GM18870 (cell line): ENCODE data around the gene SORBS1.

Source experiments
- ATAC-seq: cut with Tn5 transposase; IDR thresholded peaks from one replicate; pipeline ENCODE4 v1.9.1; 2021; ENCODE audit warnings: moderate library complexity; ENCODE audit not compliant: unreplicated experiment

SORBS1 gene

DNA sequence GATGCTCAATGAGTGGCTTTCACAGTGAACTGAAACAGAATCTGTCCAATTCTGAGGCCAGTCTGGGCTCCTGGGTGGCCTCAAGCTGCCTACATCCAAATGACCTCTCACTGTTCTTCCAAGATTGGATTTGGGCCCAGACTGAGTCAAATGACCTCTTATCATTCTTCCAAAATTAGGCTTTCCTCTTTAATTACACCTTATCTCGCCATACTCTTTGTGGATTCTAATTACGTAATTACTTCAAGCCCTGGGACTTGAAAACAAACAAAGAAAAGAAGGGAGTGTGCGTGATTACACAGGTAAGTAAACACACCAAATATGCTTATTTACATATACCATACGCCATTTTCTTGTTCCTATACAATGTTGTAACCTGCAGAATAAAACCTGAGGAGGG, 18.8 kb downstream of the SORBS1 start:
- no peak for ATAC-seq

DNA sequence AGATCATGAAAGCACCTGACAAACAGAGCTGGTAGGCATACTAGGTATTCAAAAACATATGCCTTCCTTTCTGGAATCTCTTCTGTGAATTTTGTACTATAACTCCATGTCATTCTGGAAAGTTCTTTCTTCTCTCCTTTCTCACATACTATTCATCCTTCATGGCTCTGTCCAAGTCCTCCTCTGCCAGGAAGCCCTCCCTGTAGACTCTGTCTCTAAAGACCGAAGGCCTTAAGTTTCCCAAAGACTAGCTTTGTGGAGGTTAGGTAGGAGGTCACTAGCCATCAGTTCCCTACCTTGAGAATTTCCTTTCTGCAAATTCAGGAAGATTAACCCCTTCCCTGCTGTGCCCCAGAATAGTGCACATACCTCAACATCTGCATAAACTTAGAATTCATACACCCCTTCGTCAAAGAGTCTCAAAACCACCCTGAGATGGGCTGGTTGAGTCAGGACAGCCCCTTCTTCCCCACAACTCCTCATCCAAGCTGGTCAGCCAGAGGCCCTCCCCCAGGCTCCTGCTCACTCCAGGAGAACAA, 20.6 kb downstream of the SORBS1 start:
- no peak for ATAC-seq

DNA sequence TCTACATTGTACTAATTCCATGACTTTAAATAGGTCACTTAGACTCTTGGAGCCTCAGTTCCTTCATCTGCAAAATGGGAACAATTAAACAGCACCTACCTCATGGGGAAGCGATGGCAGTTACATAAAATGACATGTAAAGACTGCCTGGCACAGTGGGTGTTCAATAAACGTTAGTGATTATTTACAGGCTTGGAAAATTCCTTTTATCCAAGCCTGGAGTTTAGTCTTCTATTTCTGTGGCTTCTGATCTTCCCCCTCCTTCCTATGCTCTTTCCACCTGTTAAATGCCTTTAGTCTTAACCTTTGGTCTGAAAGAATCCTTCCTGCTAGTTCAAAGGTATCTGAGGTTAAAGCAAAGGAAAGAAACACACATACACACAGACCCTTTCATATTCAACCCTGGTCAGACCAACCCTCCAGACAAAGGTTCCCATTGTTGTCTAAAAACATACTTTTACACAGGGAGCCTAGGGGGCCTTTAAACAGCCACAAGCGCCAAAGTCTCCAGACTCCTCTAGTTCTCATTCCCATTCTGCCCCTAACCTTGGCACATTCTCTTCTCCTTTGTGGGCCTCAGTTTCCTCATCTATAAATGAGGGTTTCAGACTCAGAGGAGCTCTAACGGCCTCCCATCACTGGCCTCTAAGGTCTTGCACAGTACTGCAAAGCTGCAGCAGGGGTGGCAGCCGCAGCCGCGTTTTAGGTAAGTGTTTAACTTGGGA, 21.4 kb downstream of the SORBS1 start:
- no peak for ATAC-seq

DNA sequence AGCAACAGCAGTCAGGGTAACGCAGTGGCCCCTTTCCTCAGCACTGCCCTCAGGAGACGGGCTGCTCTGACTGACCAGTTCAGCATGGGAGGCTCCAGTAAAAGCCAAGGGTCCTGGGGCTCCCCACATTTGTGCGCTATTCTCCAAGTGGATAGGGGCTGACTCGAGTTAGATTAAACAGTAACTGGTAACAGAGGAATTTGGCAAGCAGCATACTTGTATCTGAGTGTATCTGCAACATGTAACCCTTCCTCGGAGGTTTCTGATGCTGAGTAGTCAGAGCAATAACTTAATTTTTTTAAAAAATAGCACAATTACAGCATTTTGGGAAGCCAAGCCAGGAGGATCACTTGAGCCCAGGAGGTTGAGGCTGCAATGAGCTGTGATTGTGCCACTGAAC, 22.8 kb downstream of the SORBS1 start:
- ATAC-seq = no peak

DNA sequence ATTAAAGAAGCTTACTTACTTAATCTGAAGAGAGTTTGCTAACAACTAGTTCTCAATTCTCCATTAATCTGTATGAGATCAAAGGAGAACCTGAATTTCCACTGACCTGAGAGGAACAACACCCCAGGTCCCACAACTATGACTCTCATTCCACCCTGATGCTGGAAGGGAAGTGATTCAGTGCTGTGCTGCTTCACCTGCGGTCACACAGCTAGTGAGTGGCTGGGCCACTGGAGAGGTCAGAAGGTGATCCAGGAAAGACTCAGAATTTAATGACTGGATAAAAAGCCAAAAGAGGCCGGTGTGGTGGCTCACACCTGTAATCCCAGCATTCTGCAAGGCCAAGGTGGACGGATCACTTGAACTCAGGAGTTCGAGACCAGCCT, 23.6 kb downstream of the SORBS1 start:
- no peak for ATAC-seq

DNA sequence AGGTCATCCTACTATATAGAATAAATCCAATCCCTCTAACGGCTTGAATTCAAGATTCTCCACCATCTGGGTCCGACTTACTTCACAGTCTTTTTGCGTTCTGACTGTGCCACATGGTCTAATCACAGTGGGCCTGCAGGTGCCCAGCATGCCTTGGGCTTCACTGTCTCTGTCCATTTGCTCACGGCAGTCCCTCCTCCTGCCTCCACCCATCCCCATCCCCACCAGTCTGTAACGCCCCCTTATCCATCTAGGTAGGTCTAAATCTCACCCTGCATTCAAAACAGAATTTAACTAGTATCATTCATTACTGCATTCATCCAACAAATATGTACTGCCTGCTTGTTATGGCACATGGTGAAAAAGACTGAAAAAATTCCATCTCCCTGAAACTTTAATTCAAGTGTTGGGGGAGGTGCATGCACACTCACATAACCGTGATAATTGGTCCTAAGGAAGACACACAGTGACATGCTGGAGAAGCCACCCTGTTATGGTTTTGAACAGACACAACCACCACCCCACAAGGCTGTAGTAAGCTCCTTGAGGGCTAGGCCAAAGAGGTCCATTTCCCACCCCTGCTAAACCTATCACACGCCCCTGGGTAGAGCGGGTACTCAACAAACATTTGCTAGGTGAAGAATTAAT, 24.2 kb downstream of the SORBS1 start:
- ATAC-seq = no peak

DNA sequence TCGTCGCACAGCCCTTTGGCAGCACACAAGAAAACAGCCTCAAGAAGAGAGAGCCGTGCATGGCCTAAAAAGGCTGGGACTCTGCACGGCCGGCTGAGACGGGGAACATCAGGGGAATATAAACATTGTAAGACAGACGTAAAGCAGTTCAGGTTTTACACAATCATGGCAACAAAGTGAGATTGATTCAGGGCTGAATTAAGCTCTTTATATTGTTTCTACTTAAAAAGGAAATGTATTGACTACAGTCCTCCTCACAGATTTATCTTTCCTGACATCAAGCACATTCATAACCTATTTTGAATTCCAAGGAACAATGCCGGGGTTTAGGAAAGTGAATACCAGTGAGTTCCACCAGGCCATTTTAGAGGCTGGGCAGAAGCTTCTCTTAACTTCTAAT, 25.2 kb downstream of the SORBS1 start:
- ATAC-seq = no peak

DNA sequence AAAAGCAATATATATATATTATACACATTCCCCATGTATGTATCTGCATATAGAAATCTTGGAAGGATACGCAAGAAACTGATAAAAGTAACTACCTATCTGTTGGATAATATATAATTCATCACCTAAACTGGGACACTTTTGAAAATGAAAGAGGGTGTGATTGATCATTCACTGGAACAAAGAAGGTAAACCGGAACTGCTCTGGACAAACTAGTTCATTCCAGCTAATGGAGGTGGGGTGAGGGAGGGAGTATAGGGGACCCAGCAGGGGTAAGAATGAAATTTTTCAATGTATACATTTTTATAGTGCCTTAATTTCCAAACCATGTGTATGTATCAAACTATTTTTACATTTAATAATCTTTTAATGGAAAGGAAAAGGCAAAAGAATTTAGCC, 25.6 kb downstream of the SORBS1 start:
- no peak for ATAC-seq

DNA sequence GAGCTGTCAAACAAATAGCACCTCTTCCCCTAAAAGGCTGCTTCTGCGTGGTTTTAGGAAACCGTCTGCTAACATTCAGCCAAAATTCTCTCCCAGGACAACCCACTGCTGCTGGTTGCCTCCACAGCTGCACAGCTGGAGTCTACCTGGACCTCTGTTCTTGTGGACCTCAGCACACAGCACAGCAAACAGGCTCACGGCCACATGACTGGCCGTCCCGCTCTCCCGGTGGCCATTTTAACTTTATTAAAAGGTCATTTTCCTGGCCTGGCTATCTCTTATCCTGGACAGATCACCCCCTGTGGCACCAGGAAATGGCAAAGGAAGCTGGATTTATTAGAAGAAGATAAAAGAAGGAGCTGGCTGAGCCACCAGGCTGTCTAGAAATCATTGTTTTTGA, 27.6 kb downstream of the SORBS1 start:
- no peak for ATAC-seq

DNA sequence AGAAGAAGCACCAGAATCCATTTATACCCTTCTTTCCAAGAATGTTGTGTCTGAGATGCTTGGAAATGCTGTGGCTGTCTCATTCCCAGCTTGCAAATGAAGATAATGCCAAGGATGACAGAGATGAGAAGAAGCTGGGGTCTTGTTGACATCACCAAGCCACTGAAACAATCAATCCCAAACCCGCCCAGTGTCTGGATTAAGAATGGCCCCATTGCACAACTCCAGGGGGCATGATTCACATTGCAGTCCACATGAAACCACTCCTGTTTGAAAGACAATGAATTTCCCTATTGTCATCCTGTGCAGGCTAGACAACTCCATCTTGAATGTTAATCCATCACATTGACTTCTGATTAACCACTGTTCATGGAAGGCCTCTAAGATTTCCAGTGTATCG, 28.6 kb downstream of the SORBS1 start:
- ATAC-seq = no peak

DNA sequence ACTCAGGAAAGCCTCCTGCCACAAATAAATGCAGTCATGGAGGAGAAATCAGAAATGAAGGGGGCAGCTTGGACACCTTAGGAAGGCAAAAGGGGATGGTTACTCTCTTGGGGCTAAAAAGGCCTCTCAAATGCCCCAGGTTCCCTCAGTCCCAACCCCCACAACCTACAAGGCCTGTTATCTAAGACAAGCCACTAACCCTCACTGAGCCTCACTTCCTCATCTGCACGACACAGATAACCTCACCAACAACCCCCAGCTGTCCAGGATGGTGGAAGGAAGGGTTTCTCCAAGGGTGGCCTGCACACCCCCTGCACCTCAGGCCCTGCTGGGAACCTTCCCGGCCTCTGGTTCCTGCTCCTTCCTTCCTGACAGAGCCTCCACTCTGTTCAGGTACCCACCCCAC, 29.2 kb downstream of the SORBS1 start:
- no peak for ATAC-seq

DNA sequence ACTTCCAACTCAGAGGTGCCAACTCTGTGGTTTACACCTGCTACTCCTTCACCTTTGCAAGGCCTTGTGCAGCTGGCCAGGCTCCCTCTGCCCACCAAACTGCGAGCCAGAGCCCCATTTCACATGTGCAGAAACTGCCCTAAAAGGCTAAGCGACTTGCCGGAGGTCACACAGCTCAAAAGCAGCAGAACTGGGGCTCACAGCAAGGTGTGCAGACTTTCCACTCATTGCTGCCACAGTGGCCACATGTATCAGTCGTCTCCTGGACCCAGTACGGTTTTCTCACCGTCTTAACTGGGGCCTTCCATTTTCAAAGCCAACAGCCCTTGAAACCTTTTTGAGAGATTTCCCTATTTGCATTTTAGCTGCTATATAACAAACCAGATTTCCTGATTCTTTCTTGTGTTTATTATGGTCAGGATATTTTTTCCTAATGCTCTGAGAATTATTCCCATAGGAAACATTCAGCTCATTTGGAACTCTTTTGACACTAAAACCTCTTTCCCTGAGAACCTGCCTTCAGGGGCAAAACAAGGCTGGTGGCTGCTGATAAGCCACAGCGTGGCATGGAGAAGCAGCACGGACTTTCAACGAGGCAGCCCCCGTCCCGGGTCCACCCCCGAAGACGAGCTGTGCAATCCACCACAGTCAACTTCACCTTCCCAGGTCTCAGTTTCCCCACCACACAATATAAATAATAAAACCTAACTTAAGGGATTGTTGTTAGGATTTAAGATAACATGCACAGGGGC, 29.9 kb downstream of the SORBS1 start:
- ATAC-seq = no peak

DNA sequence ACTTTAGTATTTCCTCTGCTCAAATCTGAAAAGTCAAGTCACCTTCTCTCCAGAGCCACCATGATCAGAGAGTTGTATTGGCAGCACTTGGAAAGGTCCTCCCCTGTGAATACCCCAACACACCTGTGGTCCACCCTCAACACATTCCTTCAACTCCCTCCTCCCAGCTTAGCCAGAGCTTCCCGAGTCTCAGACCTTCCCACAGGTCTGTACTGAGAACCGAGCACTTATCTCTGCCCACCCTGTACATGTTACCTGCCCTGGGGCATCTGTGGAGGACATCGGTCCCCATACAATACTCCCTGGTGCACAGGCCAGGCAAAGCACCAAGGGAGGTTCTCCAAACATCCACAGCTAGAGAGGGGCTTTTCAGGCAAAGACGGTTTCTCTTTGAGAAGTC, 30.6 kb downstream of the SORBS1 start:
- ATAC-seq = no peak

DNA sequence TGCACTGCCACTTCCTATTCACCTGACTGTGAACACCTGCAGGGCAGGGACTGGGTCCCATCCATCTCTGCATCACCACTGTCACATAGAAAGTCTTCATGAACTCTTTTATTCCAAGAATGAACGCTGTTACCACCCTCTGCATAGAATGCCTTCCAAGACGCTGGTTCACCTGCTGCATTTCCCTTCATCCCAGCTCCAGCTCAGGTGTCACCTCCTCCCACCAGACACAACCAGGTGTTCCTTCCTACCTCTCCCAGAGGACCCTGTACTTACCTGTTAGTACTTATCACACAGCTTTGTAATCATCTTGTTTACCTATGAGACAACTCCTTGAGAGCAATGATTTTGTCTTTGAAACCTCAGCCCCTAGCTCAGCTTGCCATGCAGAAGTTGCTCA, 31.1 kb downstream of the SORBS1 start:
- ATAC-seq = no peak

DNA sequence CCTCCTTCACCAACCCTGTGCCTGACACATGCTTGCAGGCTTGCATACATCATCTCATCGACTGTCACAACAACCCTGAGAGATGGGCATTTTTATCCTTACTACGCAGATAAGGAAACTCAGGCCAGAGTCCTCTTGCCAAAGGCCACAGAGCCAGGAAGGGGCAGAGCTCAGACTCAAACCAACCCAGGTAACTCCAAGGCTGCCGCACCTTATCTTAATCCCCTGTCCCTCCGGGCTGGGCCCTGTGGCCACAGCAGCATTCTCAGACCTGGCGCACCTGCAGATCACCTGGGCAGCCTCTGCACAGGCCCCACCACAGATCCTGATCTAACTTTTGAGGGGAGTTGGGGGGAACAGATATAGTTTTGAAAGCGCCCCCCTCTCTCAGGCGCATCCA, 35.1 kb downstream of the SORBS1 start:
- no peak for ATAC-seq

DNA sequence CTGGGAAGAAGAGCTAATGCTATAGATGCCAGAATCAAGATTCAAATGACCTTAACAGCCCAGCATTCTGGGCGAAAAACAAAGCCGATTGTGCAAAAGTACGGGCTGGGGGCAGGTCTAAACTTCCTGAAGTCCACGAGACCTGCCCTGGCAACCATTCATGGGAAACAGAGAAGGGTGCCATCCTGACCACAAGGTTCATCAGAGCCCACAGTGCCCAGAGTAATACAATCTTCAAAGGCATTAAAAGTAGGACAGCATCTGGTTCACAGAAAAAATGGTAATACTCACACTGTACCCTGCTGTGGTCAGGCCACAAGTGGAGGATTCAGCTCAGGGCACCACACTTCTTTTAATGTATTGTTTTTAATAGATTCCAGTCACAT, 36.1 kb downstream of the SORBS1 start:
- ATAC-seq = no peak

DNA sequence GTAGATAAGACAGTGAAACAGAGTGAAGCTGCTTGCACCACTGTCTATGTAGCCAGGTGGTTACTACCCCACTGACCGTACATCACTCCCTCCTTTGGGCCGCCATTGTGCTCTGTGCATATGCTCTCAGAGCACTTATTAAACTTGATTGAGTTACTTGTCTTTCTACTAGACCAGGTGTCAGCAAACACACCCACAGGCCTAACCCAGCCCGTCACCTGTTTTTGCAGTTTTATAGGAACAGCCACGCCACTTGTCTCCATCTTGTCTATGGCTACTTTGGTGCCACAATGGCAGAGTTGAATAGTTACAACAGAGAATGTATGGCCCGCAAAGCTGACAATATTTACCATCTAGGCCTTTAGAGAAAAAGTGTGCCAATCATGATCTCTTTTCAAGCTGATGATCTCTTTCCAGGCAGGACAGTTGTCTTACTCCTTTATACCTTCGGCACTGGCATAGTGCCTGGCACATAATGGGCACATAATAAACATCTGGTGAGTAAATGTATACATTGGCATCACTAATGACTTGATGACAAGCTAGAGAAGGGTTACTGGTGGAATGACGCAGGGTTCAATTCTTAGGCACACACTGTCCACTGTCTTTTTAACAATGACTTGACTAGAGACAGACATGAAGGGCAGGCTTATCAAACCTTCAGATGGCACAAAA, 36.7 kb downstream of the SORBS1 start:
- no peak for ATAC-seq

DNA sequence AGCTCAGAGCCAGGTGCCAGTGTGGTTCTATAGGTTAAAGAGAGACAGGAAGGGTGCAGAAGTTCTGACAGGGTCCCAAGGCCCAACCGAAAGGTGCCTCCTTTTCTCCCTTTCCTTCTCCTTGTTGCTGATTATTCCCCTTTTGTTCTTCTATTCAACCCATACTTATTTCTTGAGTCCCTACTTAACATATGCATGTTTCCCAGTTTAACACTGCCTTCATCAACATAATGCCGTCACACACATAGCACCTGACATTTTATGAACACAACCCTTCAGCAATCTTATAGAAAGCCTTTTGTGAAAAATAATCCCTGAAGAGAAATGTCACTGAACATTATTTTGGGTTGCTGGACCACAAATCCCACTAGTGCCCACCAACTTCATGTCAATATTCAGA, 39.1 kb downstream of the SORBS1 start:
- ATAC-seq = no peak

DNA sequence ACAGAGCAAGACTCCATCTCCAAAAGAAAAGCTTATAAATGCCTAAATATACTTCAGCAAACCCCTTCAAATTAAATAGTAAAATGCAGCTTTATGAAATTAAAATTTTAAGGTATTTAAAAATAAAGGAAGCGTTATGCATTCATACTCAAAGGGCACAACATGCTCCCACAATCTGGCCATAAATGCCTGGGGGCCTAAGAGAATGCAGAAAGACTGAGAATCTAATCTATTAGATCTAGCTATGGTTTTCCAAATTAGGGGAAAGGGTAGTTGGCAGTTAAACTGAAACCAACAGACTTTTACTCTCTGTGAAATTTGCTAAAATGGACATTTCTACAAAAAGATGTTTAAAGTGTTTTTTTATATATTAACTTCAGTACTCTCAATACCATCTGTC, 40.6 kb downstream of the SORBS1 start:
- no peak for ATAC-seq

DNA sequence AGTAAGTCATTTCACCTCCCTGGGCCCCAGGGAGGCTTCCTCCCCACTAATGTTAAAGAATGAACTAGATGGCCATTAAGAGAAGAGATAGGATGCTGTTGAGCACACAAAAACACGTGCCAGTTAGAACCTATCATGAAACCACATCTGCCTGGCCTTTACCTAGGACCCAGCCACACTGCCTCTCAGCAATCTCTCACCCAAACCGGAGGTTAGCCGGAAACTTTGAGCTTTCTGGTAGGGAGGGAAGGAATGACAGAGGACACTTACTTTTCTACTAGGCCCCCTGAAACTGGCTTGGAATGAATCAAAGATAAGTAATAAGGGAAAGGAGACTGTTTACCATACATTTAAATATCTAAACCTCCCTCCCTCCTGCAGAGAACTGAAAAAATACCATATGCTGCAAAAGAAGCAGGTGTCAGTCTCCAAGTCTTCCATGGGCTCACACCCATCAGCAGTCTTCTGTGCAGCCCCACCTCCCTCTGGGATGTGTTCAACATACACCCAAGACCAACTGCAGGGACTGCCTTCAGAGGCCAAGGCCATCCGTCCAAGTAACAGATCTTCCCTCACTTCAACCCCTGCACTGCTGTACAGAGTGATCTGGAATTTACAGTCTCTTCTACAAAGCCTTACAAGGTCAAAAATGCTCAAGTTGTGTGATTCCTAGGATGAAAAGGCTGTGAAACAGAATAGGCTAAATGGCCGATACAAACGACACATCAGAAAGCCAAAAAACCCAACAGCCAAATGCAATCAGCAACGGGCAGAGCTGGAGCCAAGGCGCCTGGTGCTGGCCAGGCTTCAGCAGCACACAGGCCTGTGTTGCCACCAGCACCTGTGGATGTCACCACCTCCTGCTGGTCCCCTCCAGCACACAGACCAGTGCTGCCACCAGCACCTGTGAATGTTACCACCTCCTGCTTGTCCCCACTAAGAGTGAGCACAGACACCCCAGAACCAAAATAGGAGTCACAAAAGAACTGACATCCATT, 42.4 kb downstream of the SORBS1 start:
- no peak for ATAC-seq
